Thyroid gland (tissue), 4 donors: ENCODE data around the gene FAH. TPM values are rescaled to one million over a fixed set of nuclear protein-coding genes. Genes with fewer than 3 reads are reported as not detected.
"Not testable (repeated sequence)": the region's sequence is repeated elsewhere in the genome, so short reads cannot be mapped to it uniquely, and the experiment has no call there.

Experiments used
- DNase-seq, 2 donors: peaks; one replicate each; pipeline ENCODE4 v3.0.0-alpha.2; 2019
- H3K27ac ChIP-seq, 3 donors: fragments of 200-600 bp; sonication (generic); 1 replicate in 2 of 3; 2 replicates in 1 of 3; pipeline ENCODE4 v1.5.1; 2016 to 2019; ENCODE audit warnings: mild to moderate bottlenecking in 1 of 3, moderate library complexity in 1 of 3
- H3K27me3 ChIP-seq: fragments of 200-600 bp; sonication (generic); one replicate; pipeline ENCODE4 v1.5.1; 2019
- H3K36me3 ChIP-seq, 2 donors: fragments of 200-600 bp; sonication (generic); one replicate each; pipeline ENCODE4 v1.5.1; 2016 to 2019
- H3K4me1 ChIP-seq, 2 donors: fragments of 200-600 bp; sonication (generic); one replicate each; pipeline ENCODE4 v1.5.1; 2017 to 2019
- H3K4me3 ChIP-seq, 3 donors: fragments of 200-600 bp; sonication (generic); replicated peaks in 1 of 3; 1 replicate in 2 of 3; 2 replicates in 1 of 3; pipeline ENCODE4 v1.5.1; 2016; ENCODE audit warnings: mild to moderate bottlenecking in 1 of 3
- H3K9me3 ChIP-seq: fragments of 200-600 bp; sonication (generic); one replicate; pipeline ENCODE4 v1.5.1; 2017
- CTCF ChIP-seq, 6 experiments: fragments of 200-600 bp in 3 of 6; fragments of 450-650 bp in 3 of 6; sonication (generic) in 3 of 6; IDR thresholded peaks; one replicate each; pipeline ENCODE4 v1.5.1; 2016 to 2019; ENCODE audit warnings: antibody characterized with exemption in 6 of 6, mild to moderate bottlenecking in 2 of 6, inconsistent platforms in 1 of 6, moderate library complexity in 1 of 6
- POLR2A ChIP-seq, 2 donors: fragments of 450-650 bp; IDR thresholded peaks; one replicate each; pipeline ENCODE4 v1.6.1; 2017; ENCODE audit warnings: antibody characterized with exemption in 2 of 2, mild to moderate bottlenecking in 2 of 2, moderate library complexity in 1 of 2
- WGBS, 2 donors: methylation state at CpG; one replicate each; pipeline ENCODE4 v1.1.5; 2017; 5-methylcytosine and 5-hydroxymethylcytosine counted together
- intact Hi-C: fragments of 100-400 bp; cut with DNase I; formaldehyde crosslinking; loops from one replicate; pipeline ENCODE4 v1.15.1; 2023
- total RNA-seq, 4 donors: library from RNA; depleted of rRNA; stranded (reverse); fragments of >200 nt; gene quantifications; one replicate each; pipeline ENCODE4 v1.2.3, GENCODE V29; 2016

The FAH gene
- total RNA-seq, 4 donors from 2014 or later, result 14.0 to 30.2 (median 21.2) TPM

DNA sequence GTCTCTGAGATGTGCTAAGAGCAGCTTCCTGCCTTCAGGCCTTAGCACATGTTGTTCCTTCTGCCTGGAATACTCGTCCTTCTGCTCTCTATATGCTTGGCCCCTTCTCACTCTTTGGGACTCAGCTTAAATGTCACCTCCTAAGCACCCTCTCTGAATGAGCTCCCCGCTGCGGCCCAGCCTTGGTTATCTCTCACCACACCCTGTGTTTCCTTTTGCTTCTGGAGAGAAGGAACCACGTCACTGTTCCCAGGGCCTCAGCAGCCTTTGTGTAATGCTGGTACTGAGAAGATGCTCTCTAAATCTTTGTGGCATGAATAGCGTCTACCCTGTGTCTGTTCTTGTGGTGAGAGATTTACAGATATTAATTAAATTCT is 2.2 kb downstream of the FAH start:
- H3K27ac ChIP-seq, result no peak overlapping the region
- DNase-seq, result no peak
- no peaks in the 10 kb centered on the region for H3K27me3 ChIP-seq
- peaks cover 26 to 48% of the 10 kb centered on the region in 2 donors for H3K4me1 ChIP-seq
- TF ChIP-seq POLR2A (IDR thresholded peaks at IDR 0.05) (no peak), CTCF (IDR thresholded peaks at IDR 0.05) (no peak)
- no peaks in the 10 kb centered on the region for H3K36me3 ChIP-seq
- H3K4me3 ChIP-seq, result no peak overlapping the region
- 89 to 92% methylated on average over 5 of the region's 5 CpGs for WGBS, 2 donors
- H3K9me3 ChIP-seq, result no peaks in the 10 kb centered on the region
- intact Hi-C loops, result loop anchor here (5.0 to 10.0 kb wide), 2 partner anchors 98 to 230 kb away; partner anchors contain the start of gene ZFAND6

- intact Hi-C loops, result loop anchor here (5.0 to 10.0 kb wide), 2 partner anchors 98 to 231 kb away; partner anchors contain the start of gene ZFAND6
- H3K4me3 ChIP-seq, H3K9me3 ChIP-seq, H3K36me3 ChIP-seq, H3K27me3 ChIP-seq: not testable (repeated sequence)
- H3K4me1 ChIP-seq, result peaks cover 30 to 53% of the 10 kb centered on the region in 2 donors
- 64 to 67% methylated on average over 16 of the region's 16 CpGs for WGBS, 2 donors
- H3K27ac ChIP-seq, result peak overlapping the region in 2 of 3 donors; percentile 10 to 11
- DNase-seq, result peak; percentile 71 to 76
These were observed 2.8 kb downstream of the FAH start for GRCh38 chr15:80155378-80156175.

DNA sequence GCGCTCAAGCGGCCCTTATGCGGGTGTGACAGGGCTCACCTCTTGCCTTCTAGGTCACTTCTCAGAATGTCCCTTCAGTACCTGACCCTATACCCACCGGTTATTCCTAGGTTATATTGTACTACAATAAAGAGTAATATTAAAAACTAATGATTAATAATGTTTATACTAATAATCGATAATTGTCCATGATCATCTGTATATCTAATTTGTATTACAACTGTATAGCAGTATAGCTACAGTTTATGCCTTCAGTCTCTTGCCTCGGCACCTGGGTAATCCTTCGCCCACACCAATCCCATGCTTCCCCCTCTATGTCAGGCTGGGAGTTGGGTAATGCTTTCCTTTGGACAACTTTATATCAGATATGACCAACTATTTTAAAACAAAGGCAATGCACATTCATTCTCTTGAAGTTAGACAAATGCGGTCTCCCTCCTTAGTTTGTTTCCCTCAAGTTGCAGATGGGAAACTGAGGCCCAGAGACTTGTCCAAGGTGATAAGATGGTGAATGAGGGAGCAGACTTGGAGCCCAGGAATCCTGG is 3.4 kb downstream of the FAH start:
- DNase-seq, result no peak
- H3K4me1 ChIP-seq, result peaks cover 28 to 53% of the 10 kb centered on the region in 2 donors
- H3K4me3 ChIP-seq, result no peak overlapping the region
- H3K36me3 ChIP-seq, result no peaks in the 10 kb centered on the region
- TF ChIP-seq CTCF (IDR thresholded peaks at IDR 0.05), result no peak
- no peak for TF ChIP-seq POLR2A (IDR thresholded peaks at IDR 0.05)
- peak overlapping the region in 1 of 3 donors; percentile 11 for H3K27ac ChIP-seq
- no peaks in the 10 kb centered on the region for H3K27me3 ChIP-seq
- WGBS, 2 donors, result 83 to 93% methylated on average over 8 of the region's 8 CpGs
- intact Hi-C loops, result loop anchor here (5.0 to 10.0 kb wide), 2 partner anchors 99 to 231 kb away; partner anchors contain the start of gene ZFAND6
- no peaks in the 10 kb centered on the region for H3K9me3 ChIP-seq

GRCh38 chr15:80157215-80157614 is 4.4 kb downstream of the FAH start:
- Histone ChIP-seq H3K36me3 (peaks cover 0 to 1% of the 10 kb centered on the region in 2 donors), H3K27ac (no peak overlapping the region), H3K27me3 (no peaks in the 10 kb centered on the region), H3K9me3 (no peaks in the 10 kb centered on the region), H3K4me1 (peaks cover 20 to 48% of the 10 kb centered on the region in 2 donors), H3K4me3 (no peak overlapping the region)
- no peak for TF ChIP-seq POLR2A (IDR thresholded peaks at IDR 0.05)
- no peak for DNase-seq
- 83 to 91% methylated on average over 4 to 5 of the region's 5 CpGs for WGBS, 2 donors
- intact Hi-C loops, result loop anchor here (5.0 to 10.0 kb wide), 2 partner anchors 100 to 232 kb away; partner anchors contain the start of gene ZFAND6

- Histone ChIP-seq H3K36me3 (peaks cover 0 to 6% of the 10 kb centered on the region in 2 donors), H3K9me3 (no peaks in the 10 kb centered on the region), H3K27ac (peak overlapping the region in 1 of 3 donors; percentile 80), H3K4me1 (peaks cover 9 to 36% of the 10 kb centered on the region in 2 donors), H3K4me3 (no peak overlapping the region), H3K27me3 (no peaks in the 10 kb centered on the region)
- no peak for TF ChIP-seq CTCF (IDR thresholded peaks at IDR 0.05)
- no peak for TF ChIP-seq POLR2A (IDR thresholded peaks at IDR 0.05)
- 96 to 99% methylated on average over 5 of the region's 5 CpGs for WGBS, 2 donors
- no peak for DNase-seq
- intact Hi-C loops, result loop anchor here (5.0 to 10.0 kb wide), 2 partner anchors 102 to 234 kb away; partner anchors contain the start of gene ZFAND6
These were observed 6.5 kb downstream of the FAH start for GRCh38 chr15:80159301-80159700.
